Liver (tissue), 2 donors: ENCODE measurements around the gene RUNX1.

Experiments used
- CTCF ChIP-seq: fragments of 150-350 bp; IDR thresholded peaks from 2 replicates; pipeline ENCODE4 v1.5.1; 2017; ENCODE audit warnings: improper control_type of control experiment, low read depth, low read length; ENCODE audit not compliant: missing input control
- TF ChIP-seq, protein P1 (sequence below): IDR thresholded peaks from 2 replicates; pipeline ENCODE4 v1.6.1; 2016; ENCODE audit warnings: antibody characterized with exemption
- donor health status: healthy.

GRCh38 chr21:34806423-34806822 lies 242.7 kb downstream of the RUNX1 start:
- no peak for TF ChIP-seq CTCF
- TF ChIP-seq, protein P1, sequence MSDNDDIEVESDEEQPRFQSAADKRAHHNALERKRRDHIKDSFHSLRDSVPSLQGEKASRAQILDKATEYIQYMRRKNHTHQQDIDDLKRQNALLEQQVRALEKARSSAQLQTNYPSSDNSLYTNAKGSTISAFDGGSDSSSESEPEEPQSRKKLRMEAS, result no peak
